Measurements from ENCODE around the gene DNAH10.
A peak's percentile ranks its signal among the peaks of the same experiment; 100 is the strongest.

Gene DNAH10

GRCh38 chr12:123761841-123762714 lies at the start of gene DNAH10:
DNAH10 (plus strand) TSS chr12:123762301; CDS start chr12:123762337, 36 bp downstream.
- DNase-seq: peak; percentile 23

- DNase-seq: no peak
Measured at GRCh38 chr12:123712780-123713319, 49.3 kb upstream of the DNAH10 start.

GRCh38 chr12:123713398-123713797 lies 48.7 kb upstream of the DNAH10 start:
- no peak for DNase-seq

GRCh38 chr12:123713823-123714585 lies 48.1 kb upstream of the DNAH10 start:
- DNase-seq: peak; percentile 7

GRCh38 chr12:123715195-123715594 lies 46.9 kb upstream of the DNAH10 start:
- DNase-seq: no peak

GRCh38 chr12:123717350-123717749 lies 44.8 kb upstream of the DNAH10 start:
- DNase-seq: no peak

GRCh38 chr12:123720141-123720814 lies 41.8 kb upstream of the DNAH10 start:
- no peak for DNase-seq

GRCh38 chr12:123721245-123721644 lies 40.9 kb upstream of the DNAH10 start:
- no peak for DNase-seq

GRCh38 chr12:123723011-123723410 lies 39.1 kb upstream of the DNAH10 start:
- no peak for DNase-seq

- DNase-seq: peak; percentile 15
Measured at GRCh38 chr12:123723765-123724164, 38.3 kb upstream of the DNAH10 start.

GRCh38 chr12:123726244-123726643 lies 35.9 kb upstream of the DNAH10 start:
- DNase-seq: no peak

GRCh38 chr12:123726962-123727361 lies 35.1 kb upstream of the DNAH10 start:
- DNase-seq: no peak

- DNase-seq: no peak
Measured at GRCh38 chr12:123727878-123728277, 34.2 kb upstream of the DNAH10 start.

- no peak for DNase-seq
Measured at GRCh38 chr12:123731596-123731995, 30.5 kb upstream of the DNAH10 start.

- DNase-seq: no peak
Measured at GRCh38 chr12:123732251-123732650, 29.9 kb upstream of the DNAH10 start.

GRCh38 chr12:123733229-123733628 lies 28.9 kb upstream of the DNAH10 start:
- DNase-seq: no peak

- DNase-seq: no peak
Measured at GRCh38 chr12:123734268-123734667, 27.8 kb upstream of the DNAH10 start.

GRCh38 chr12:123741937-123742572 lies 20.0 kb upstream of the DNAH10 start:
- peak; percentile 37 for DNase-seq

GRCh38 chr12:123743002-123743401 lies 19.1 kb upstream of the DNAH10 start:
- no peak for DNase-seq

- no peak for DNase-seq
Measured at GRCh38 chr12:123744836-123745235, 17.3 kb upstream of the DNAH10 start.

GRCh38 chr12:123747309-123747708 lies 14.8 kb upstream of the DNAH10 start:
- DNase-seq: no peak

GRCh38 chr12:123748161-123748560 lies 13.9 kb upstream of the DNAH10 start:
- no peak for DNase-seq

- no peak for DNase-seq
Measured at GRCh38 chr12:123748661-123749060, 13.4 kb upstream of the DNAH10 start.
